ENCODE results near the gene PKD2L1. TPM values are rescaled to one million over a fixed set of nuclear protein-coding genes. Genes with fewer than 3 reads are reported as not detected.
"Not testable (repeated sequence)": the region's sequence is repeated elsewhere in the genome, so short reads cannot be mapped to it uniquely, and the experiment has no call there.

The PKD2L1 gene
- total and polyA plus RNA-seq, 2 donors (not counting 1 experiment from before 2014, with no cell fraction given): 0.37 TPM; not detected in 1

DNA sequence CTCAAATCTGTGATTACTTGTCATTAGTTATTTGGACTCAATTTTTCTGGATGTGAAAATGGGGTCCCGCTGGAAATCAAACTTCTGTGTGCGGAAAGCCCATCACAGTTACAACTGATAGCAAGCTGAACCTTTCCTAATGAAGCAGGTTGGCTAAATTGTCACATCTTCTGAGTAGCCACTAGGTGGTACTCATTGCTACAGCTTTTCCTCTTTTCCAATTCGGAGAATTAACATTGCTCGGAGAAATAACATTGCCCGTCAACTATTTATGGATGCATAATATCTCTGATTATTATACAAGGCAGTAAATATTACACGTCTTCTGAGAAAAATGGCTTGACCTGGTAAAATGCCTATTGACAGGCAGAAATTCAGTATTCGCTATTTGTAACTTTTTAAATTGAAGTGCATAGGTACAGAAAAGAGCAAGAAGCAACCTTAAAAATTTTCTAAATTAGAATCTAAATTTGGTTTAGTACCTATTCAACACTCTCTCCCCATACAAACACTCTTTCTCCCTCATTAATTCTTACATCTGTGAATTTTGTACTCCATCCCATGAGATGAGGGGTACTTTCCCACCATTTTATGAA is 26.2 kb downstream of the PKD2L1 start:
- H3K9me3 Mint-ChIP-seq (ENCODE audit: insufficient read depth): no peaks in the 10 kb centered on the region
- Histone ChIP-seq H3K36me3 (replicated peaks in 1 of 2; ENCODE audit: control extremely low read depth in 1 of 2, control insufficient read depth in 1 of 2, extremely low read depth in 1 of 2, insufficient read depth in 2 of 2, low read length in 1 of 2) (no peaks in the 10 kb centered on the region), H3K9ac (ENCODE audit: low read length) (no peak overlapping the region), H3K79me2 (ENCODE audit: control insufficient read depth, insufficient read depth, low read length) (no peaks in the 10 kb centered on the region), H3K27me3 (replicated peaks in 1 of 4; ENCODE audit: control extremely low read depth in 1 of 4, control insufficient read depth in 3 of 4, insufficient read depth in 4 of 4, low read length in 3 of 4) (peaks cover 0 to 5% (median 0%) of the 10 kb centered on the region in 4 experiments), H4K20me1 (ENCODE audit: control insufficient read depth, insufficient read depth, low read length, poor library complexity, severe bottlenecking) (no peaks in the 10 kb centered on the region), H3K4me1 (ENCODE audit: control insufficient read depth in 2 of 2, insufficient read depth in 2 of 2, low read length in 2 of 2) (peaks cover 0 to 3% of the 10 kb centered on the region in 2 donors), H3K27ac (ENCODE audit: low read length in 2 of 2) (no peak overlapping the region), H3K4me3 (ENCODE audit: control extremely low read depth in 1 of 5, extremely low read depth in 1 of 5, insufficient read depth in 1 of 5, low read depth in 2 of 5, low read length in 4 of 5) (no peak overlapping the region), H3K4me2 (replicated peaks; ENCODE audit: low read depth, low read length, poor library complexity, severe bottlenecking) (no peak overlapping the region), H3K9me3 (ENCODE audit: control extremely low read depth in 1 of 3, control insufficient read depth in 2 of 3, insufficient read depth in 1 of 3, low read length in 2 of 3) (no peaks in the 10 kb centered on the region), H2AFZ (ENCODE audit: insufficient read depth, low read depth, low read length, poor library complexity, severe bottlenecking) (no peak overlapping the region)
- ATAC-seq (ENCODE audit: low read depth): no peak
- peaks cover 47% of the 10 kb centered on the region for H3K27me3 Mint-ChIP-seq
- peak; percentile 42 for DNase-seq
- intact Hi-C loops (cut with micrococcal nuclease): loop anchor here (1.0 to 2.0 kb wide), 2 partner anchors 23 to 129 kb away; no protein-coding TSS in a partner anchor
- POLR2A ChIA-PET: no interaction called here
- no peak overlapping the region for H3K27ac Mint-ChIP-seq
- no peaks in the 10 kb centered on the region for H3K4me1 Mint-ChIP-seq
- no peak for TF ChIP-seq EZH2 (IDR thresholded peaks at IDR 0.05; ENCODE audit: borderline replicate concordance, insufficient read depth, low read depth, low read length, poor library complexity, severe bottlenecking)
- TF ChIP-seq, protein P1, sequence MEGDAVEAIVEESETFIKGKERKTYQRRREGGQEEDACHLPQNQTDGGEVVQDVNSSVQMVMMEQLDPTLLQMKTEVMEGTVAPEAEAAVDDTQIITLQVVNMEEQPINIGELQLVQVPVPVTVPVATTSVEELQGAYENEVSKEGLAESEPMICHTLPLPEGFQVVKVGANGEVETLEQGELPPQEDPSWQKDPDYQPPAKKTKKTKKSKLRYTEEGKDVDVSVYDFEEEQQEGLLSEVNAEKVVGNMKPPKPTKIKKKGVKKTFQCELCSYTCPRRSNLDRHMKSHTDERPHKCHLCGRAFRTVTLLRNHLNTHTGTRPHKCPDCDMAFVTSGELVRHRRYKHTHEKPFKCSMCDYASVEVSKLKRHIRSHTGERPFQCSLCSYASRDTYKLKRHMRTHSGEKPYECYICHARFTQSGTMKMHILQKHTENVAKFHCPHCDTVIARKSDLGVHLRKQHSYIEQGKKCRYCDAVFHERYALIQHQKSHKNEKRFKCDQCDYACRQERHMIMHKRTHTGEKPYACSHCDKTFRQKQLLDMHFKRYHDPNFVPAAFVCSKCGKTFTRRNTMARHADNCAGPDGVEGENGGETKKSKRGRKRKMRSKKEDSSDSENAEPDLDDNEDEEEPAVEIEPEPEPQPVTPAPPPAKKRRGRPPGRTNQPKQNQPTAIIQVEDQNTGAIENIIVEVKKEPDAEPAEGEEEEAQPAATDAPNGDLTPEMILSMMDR (IDR thresholded peaks at IDR 0.05): peak; percentile 70
- CTCF ChIA-PET: interaction anchor here (0.6 to 3.9 kb wide), 16 partner anchors 21 to 219 kb away, joined by 3 to 33 read pairs (median 4); no protein-coding TSS in a partner anchor
- 39% methylated on average over 2 of the region's 7 CpGs for WGBS (ENCODE audit: insufficient coverage)
- H3K4me3 Mint-ChIP-seq: no peak overlapping the region

DNA sequence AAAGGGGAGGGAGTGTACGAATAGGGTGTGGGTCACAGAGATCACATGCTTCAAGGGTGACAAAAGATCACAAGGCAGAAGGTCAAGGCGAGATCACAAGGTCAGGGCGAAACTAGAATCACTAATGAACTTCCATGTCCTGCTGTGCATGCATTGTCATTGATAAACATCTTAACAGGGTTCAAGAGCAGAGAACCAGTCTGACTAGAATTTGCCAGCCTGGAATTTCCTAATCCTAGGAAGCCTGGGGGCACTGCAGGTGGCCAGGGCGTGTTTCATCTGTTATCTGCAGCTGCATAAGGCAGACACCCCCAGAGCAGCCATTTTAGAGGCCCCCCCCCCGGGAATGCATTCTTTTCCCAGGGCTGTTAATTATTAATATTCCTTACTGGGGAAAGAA is 28.9 kb downstream of the PKD2L1 start:
- CTCF ChIA-PET; H2AFZ ChIP-seq (ENCODE audit: insufficient read depth, low read depth, low read length, poor library complexity, severe bottlenecking); ATAC-seq (ENCODE audit: low read depth); POLR2A ChIA-PET; intact Hi-C loops (cut with micrococcal nuclease); H4K20me1 ChIP-seq (ENCODE audit: control insufficient read depth, insufficient read depth, low read length, poor library complexity, severe bottlenecking); H3K27me3 ChIP-seq (replicated peaks in 1 of 4; ENCODE audit: control extremely low read depth in 1 of 4, control insufficient read depth in 3 of 4, insufficient read depth in 4 of 4, low read length in 3 of 4); H3K9me3 Mint-ChIP-seq (ENCODE audit: insufficient read depth); H3K27ac ChIP-seq (ENCODE audit: low read length in 2 of 2); H3K4me3 Mint-ChIP-seq; H3K9me3 ChIP-seq (ENCODE audit: control extremely low read depth in 1 of 3, control insufficient read depth in 2 of 3, insufficient read depth in 1 of 3, low read length in 2 of 3); H3K4me2 ChIP-seq (replicated peaks; ENCODE audit: low read depth, low read length, poor library complexity, severe bottlenecking); H3K36me3 ChIP-seq (replicated peaks in 1 of 2; ENCODE audit: control extremely low read depth in 1 of 2, control insufficient read depth in 1 of 2, extremely low read depth in 1 of 2, insufficient read depth in 2 of 2, low read length in 1 of 2); H3K27ac Mint-ChIP-seq; DNase-seq; H3K79me2 ChIP-seq (ENCODE audit: control insufficient read depth, insufficient read depth, low read length); H3K9ac ChIP-seq (ENCODE audit: low read length); H3K4me3 ChIP-seq (ENCODE audit: control extremely low read depth in 1 of 5, extremely low read depth in 1 of 5, insufficient read depth in 1 of 5, low read depth in 2 of 5, low read length in 4 of 5): not testable (repeated sequence)
- Mint-ChIP-seq H3K4me1 (peaks cover 17% of the 10 kb centered on the region), H3K27me3 (peaks cover 35% of the 10 kb centered on the region)
- 82% methylated on average over 4 of the region's 5 CpGs for WGBS (ENCODE audit: insufficient coverage)
- peaks cover 10 to 16% of the 10 kb centered on the region in 2 donors for H3K4me1 ChIP-seq (ENCODE audit: control insufficient read depth in 2 of 2, insufficient read depth in 2 of 2, low read length in 2 of 2)

Measured in B cell (primary cell).